HepG2 (cell line): ENCODE data around the gene FRS2. TPM values are rescaled to one million over a fixed set of nuclear protein-coding genes. Genes with fewer than 3 reads are reported as not detected.

Experiments used
- ATAC-seq: fragments of 200-7000 bp; cut with Tn5 transposase; 3 replicates; pipeline ENCODE4 v1.9.1; 2020; ENCODE audit warnings: mild to moderate bottlenecking, moderate library complexity
- BruUV-seq: library from RNA; stranded (reverse); fragments of 400-500 nt; replicated peaks from 2 replicates; lab custom pipeline; 2021; lab: Mats Ljungman, UMichigan
- CTCF ChIA-PET: fragments of 300-600 bp; formaldehyde crosslinking; extraction: SDS; loops from one replicate; lab custom pipeline; 2021; ENCODE audit warnings: low total read pairs, inconsistent platforms, low intra/inter-chr PET ratio; lab: Yijun Ruan, JAX
- POLR2A ChIA-PET: fragments of 350-600 bp; sonication (Branson Sonifier 250); formaldehyde crosslinking; loops from one replicate; lab custom pipeline; 2020; ENCODE audit warnings: antibody characterized with exemption, inconsistent platforms; lab: Yijun Ruan, JAX
- DNase-seq: peaks from one replicate; pipeline ENCODE4 v3.0.0-alpha.2; 2015; ENCODE audit warnings: low spot score
- FAIRE-seq: peaks from 3 replicates; lab custom pipeline; 2011; peaks lifted over from hg19 to GRCh38; lab: Jason Lieb, UNC
- H2AFZ ChIP-seq: one replicate; pipeline ENCODE4 v1.6.1; 2011; ENCODE audit warnings: low read length, inconsistent platforms
- H3K27ac ChIP-seq: fragments of 300-600 bp; 3 replicates; pipeline ENCODE4 v1.8.0; 2011; ENCODE audit warnings: mixed run types, mild to moderate bottlenecking, mixed read lengths, low read length, inconsistent platforms; ENCODE audit not compliant: insufficient read depth; ENCODE audit errors: extremely low read length
- H3K27me3 ChIP-seq, 2 experiments: fragments of 200-600 bp in 1 of 2; 2 replicates in 1 of 2; 3 replicates in 1 of 2; pipeline versions ENCODE4 v1.6.0 to v1.8.0; 2011; ENCODE audit warnings: low read length in 2 of 2, mild to moderate bottlenecking in 2 of 2, moderate library complexity in 2 of 2, inconsistent platforms in 1 of 2; ENCODE audit not compliant: insufficient read depth in 2 of 2, control insufficient read depth in 1 of 2
- H3K36me3 ChIP-seq, 2 experiments: fragments of 200-600 bp in 1 of 2; replicated peaks in 1 of 2; 2 replicates in 1 of 2; 3 replicates in 1 of 2; pipeline versions ENCODE4 v1.5.1 to v1.8.0; 2011; ENCODE audit warnings: low read length in 2 of 2, inconsistent platforms in 1 of 2; ENCODE audit not compliant: insufficient read depth in 2 of 2, control insufficient read depth in 1 of 2
- H3K4me1 ChIP-seq: 2 replicates; pipeline ENCODE4 v1.5.1; 2012; ENCODE audit warnings: low read length, inconsistent platforms; ENCODE audit not compliant: insufficient read depth
- H3K4me2 ChIP-seq: 2 replicates; pipeline ENCODE4 v1.6.0; 2011; ENCODE audit warnings: low read depth, low read length, inconsistent platforms
- H3K4me3 ChIP-seq, 3 experiments: fragments of 200-600 bp in 1 of 3; sonication (generic), shearing (Covaris generic) in 1 of 3; replicated peaks in 1 of 3; 2 replicates each; pipeline ENCODE4 v1.5.1; 2011 to 2016; ENCODE audit warnings: low read length in 3 of 3, inconsistent platforms in 2 of 3, low read depth in 2 of 3, mild to moderate bottlenecking in 2 of 3, control low read depth in 1 of 3, mixed read lengths in 1 of 3; ENCODE audit not compliant: insufficient read depth in 1 of 3
- H3K79me2 ChIP-seq: one replicate; pipeline ENCODE4 v1.6.1; 2011; ENCODE audit warnings: low read length, inconsistent platforms; ENCODE audit not compliant: insufficient read depth
- H3K9ac ChIP-seq: 2 replicates; pipeline ENCODE4 v1.6.0; 2011; ENCODE audit warnings: mild to moderate bottlenecking, low read depth, low read length, inconsistent platforms; ENCODE audit not compliant: insufficient read depth
- H3K9me3 ChIP-seq: 2 replicates; pipeline ENCODE4 v1.5.1; 2012; ENCODE audit warnings: mild to moderate bottlenecking, low read length
- H4K20me1 ChIP-seq: 2 replicates; pipeline ENCODE4 v1.6.0; 2011; ENCODE audit warnings: inconsistent platforms, mild to moderate bottlenecking, low read length, moderate library complexity; ENCODE audit not compliant: insufficient read depth
- IRX3 ChIP-seq: sonication (generic); formaldehyde crosslinking; IDR thresholded peaks from 2 replicates; pipeline ENCODE4 v1.8.1; 2023; ENCODE audit warnings: mild to moderate bottlenecking, low read depth, missing genetic modification reagents, borderline replicate concordance
- PHF21A ChIP-seq: sonication (generic); formaldehyde crosslinking; IDR thresholded peaks from 2 replicates; pipeline ENCODE4 v1.5.0; 2020; ENCODE audit warnings: mild to moderate bottlenecking, missing genetic modification reagents
- ZFP36 ChIP-seq: fragments of 150-350 bp; IDR thresholded peaks from 2 replicates; pipeline ENCODE4 v1.6.1; 2018; ENCODE audit warnings: borderline replicate concordance, low read length, low read depth; ENCODE audit not compliant: partially characterized antibody
- ZNF136 ChIP-seq: sonication (generic); formaldehyde crosslinking; IDR thresholded peaks from 2 replicates; pipeline ENCODE4 v1.8.1; 2022; ENCODE audit warnings: low read depth, mild to moderate bottlenecking, moderate library complexity, missing genetic modification reagents
- ZNF781 ChIP-seq: sonication (generic); formaldehyde crosslinking; IDR thresholded peaks from 2 replicates; pipeline ENCODE4 v1.5.1; 2020; ENCODE audit warnings: borderline replicate concordance, mild to moderate bottlenecking, missing genetic modification reagents; ENCODE audit errors: not compliant biosample characterization
- ZSCAN12 ChIP-seq: sonication (generic); formaldehyde crosslinking; IDR thresholded peaks from 2 replicates; pipeline ENCODE4 v1.9.0; 2021; ENCODE audit warnings: mild to moderate bottlenecking, missing genetic modification reagents
- in situ Hi-C: cut with HindIII; loops from 2 replicates; pipeline ENCODE4 v1.10.0; 2017; ENCODE audit warnings: low pct_unique_long_range_greater_than_20kb; ENCODE audit not compliant: extremely low pct_ligation_motif_present
- intact Hi-C: fragments of 100-400 bp; cut with micrococcal nuclease; formaldehyde crosslinking; loops from one replicate; pipeline ENCODE4 v1.10.0; 2022; ENCODE audit not compliant: unreplicated experiment
- polyA plus RNA-seq, 8 experiments: library from polyadenylated mRNA; depleted of rRNA in 3 of 8; stranded (reverse) in 7 of 8; unstranded in 1 of 8; fragments of >200 nt; fragmentation: Illumina TruSeq in 4 of 8; extraction: Trizol in 4 of 8; gene quantifications; 2 replicates each; pipeline versions ENCODE4 v1.2.1 to v1.2.3, GENCODE V29; 2011 to 2016; ENCODE audit warnings: low read depth in 4 of 8, missing spikeins in 1 of 8, mixed read lengths in 1 of 8; ENCODE audit not compliant: insufficient read depth in 1 of 8
- total RNA-seq, 5 experiments: library from RNA; depleted of rRNA; stranded (reverse); fragments of >200 nt; fragmentation: Illumina TruSeq; extraction: Trizol; gene quantifications; 2 replicates each; pipeline ENCODE4 v1.2.3, GENCODE V29; 2016; ENCODE audit warnings: low read depth in 1 of 5
- TF ChIP-seq, protein P1 (sequence below): sonication (generic); formaldehyde crosslinking; IDR thresholded peaks from 2 replicates; pipeline ENCODE4 v1.9.0; 2021; ENCODE audit warnings: mild to moderate bottlenecking, missing genetic modification reagents

Gene FRS2
- total and polyA plus RNA-seq, 2 of the 13 experiments (the other 11 are each of a cell fraction or from before 2014, with no cell fraction given), result 8.3 to 16.8 TPM

DNA sequence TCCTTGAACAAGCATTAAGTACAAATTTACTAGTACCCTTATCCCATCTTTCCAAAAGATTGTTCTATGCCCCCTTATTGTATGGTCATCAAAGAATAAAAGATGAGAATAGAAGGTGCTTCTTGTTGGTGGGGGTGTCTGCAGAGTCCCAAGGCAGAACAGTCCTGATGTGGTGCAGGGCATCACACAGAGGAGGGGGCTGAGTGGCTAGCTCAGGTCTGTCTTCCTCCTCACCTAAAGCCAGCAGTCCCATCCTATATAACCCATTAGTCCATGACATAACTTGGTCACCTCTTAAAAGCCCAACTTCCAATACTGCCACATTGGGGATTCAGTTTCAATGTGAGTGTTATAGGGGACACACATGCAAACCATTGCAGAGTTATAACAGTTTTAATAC, 130.6 kb downstream of the FRS2 start:
- no peak overlapping the region for H3K4me3 ChIP-seq
- CTCF ChIA-PET, result no interaction called here
- H4K20me1 ChIP-seq, result no peaks in the 10 kb centered on the region; the same call in 1 of the 2 replicates
- POLR2A ChIA-PET, result no interaction called here
- FAIRE-seq (no peak), ATAC-seq (peak; percentile 52), DNase-seq (no peak)
- no peaks in the 10 kb centered on the region for H3K27me3 ChIP-seq
- TF ChIP-seq PHF21A (CRISPR knock-in tag) (no peak), ZSCAN12 (CRISPR knock-in tag) (no peak), ZNF781 (no peak), ZFP36 (no peak), IRX3 (no peak), ZNF136 (CRISPR knock-in tag) (no peak)
- TF ChIP-seq, protein P1, sequence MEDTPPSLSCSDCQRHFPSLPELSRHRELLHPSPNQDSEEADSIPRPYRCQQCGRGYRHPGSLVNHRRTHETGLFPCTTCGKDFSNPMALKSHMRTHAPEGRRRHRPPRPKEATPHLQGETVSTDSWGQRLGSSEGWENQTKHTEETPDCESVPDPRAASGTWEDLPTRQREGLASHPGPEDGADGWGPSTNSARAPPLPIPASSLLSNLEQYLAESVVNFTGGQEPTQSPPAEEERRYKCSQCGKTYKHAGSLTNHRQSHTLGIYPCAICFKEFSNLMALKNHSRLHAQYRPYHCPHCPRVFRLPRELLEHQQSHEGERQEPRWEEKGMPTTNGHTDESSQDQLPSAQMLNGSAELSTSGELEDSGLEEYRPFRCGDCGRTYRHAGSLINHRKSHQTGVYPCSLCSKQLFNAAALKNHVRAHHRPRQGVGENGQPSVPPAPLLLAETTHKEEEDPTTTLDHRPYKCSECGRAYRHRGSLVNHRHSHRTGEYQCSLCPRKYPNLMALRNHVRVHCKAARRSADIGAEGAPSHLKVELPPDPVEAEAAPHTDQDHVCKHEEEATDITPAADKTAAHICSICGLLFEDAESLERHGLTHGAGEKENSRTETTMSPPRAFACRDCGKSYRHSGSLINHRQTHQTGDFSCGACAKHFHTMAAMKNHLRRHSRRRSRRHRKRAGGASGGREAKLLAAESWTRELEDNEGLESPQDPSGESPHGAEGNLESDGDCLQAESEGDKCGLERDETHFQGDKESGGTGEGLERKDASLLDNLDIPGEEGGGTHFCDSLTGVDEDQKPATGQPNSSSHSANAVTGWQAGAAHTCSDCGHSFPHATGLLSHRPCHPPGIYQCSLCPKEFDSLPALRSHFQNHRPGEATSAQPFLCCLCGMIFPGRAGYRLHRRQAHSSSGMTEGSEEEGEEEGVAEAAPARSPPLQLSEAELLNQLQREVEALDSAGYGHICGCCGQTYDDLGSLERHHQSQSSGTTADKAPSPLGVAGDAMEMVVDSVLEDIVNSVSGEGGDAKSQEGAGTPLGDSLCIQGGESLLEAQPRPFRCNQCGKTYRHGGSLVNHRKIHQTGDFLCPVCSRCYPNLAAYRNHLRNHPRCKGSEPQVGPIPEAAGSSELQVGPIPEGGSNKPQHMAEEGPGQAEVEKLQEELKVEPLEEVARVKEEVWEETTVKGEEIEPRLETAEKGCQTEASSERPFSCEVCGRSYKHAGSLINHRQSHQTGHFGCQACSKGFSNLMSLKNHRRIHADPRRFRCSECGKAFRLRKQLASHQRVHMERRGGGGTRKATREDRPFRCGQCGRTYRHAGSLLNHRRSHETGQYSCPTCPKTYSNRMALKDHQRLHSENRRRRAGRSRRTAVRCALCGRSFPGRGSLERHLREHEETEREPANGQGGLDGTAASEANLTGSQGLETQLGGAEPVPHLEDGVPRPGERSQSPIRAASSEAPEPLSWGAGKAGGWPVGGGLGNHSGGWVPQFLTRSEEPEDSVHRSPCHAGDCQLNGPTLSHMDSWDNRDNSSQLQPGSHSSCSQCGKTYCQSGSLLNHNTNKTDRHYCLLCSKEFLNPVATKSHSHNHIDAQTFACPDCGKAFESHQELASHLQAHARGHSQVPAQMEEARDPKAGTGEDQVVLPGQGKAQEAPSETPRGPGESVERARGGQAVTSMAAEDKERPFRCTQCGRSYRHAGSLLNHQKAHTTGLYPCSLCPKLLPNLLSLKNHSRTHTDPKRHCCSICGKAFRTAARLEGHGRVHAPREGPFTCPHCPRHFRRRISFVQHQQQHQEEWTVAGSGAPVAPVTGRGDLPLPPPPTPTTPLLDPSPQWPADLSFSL (CRISPR knock-in tag), result no peak
- no peak overlapping the region for H2AFZ ChIP-seq
- H3K9ac ChIP-seq, result no peak overlapping the region
- H3K27ac ChIP-seq, result no peak overlapping the region
- peaks cover 5 to 57% of the 10 kb centered on the region in 2 experiments for H3K36me3 ChIP-seq
- TSS peak; percentile 2 for BruUV-seq
- H3K79me2 ChIP-seq, result no peaks in the 10 kb centered on the region
- no peaks in the 10 kb centered on the region; the same call in 1 of the 2 replicates for H3K4me1 ChIP-seq
- intact Hi-C loops, result no loop called here
- H3K9me3 ChIP-seq, result no peaks in the 10 kb centered on the region
- in situ Hi-C loops, result no loop called here
- H3K4me2 ChIP-seq, result no peak overlapping the region
